Type B pancreatic cell (in vitro differentiated cells): ENCODE data around the gene IDH3G. TPM values are rescaled to one million over a fixed set of nuclear protein-coding genes. Genes with fewer than 3 reads are reported as not detected.

Source experiments
- DNase-seq: peaks from one replicate; pipeline ENCODE4 v3.0.0; 2021; ENCODE audit warnings: mixed read lengths; ENCODE audit not compliant: unreplicated experiment; ENCODE audit errors: extremely low spot score
- H3K27ac Mint-ChIP-seq: 2 replicates; pipeline ENCODE4 v1.8.0; 2021; ENCODE audit warnings: mild to moderate bottlenecking, mixed read lengths
- H3K27me3 Mint-ChIP-seq: 2 replicates; pipeline ENCODE4 v1.8.0; 2021; ENCODE audit warnings: mixed read lengths
- H3K36me3 Mint-ChIP-seq: 2 replicates; pipeline ENCODE4 v1.8.0; 2021; ENCODE audit warnings: mixed read lengths
- H3K4me1 Mint-ChIP-seq: one replicate; pipeline ENCODE4 v1.8.0; 2021; ENCODE audit warnings: mixed read lengths; ENCODE audit not compliant: unreplicated experiment
- H3K4me3 Mint-ChIP-seq: 2 replicates; pipeline ENCODE4 v1.8.0; 2021; ENCODE audit warnings: mild to moderate bottlenecking, mixed read lengths
- H3K9me3 Mint-ChIP-seq: 2 replicates; pipeline ENCODE4 v1.8.0; 2021; ENCODE audit warnings: mixed read lengths
- total RNA-seq: library from RNA; stranded (reverse); gene quantifications from 2 replicates; pipeline ENCODE4 v1.2.1, GENCODE V29; 2021; ENCODE audit warnings: low replicate concordance
- TF ChIP-seq, protein P1 (sequence below): fragments of 200-600 bp; sonication (generic); conservative IDR thresholded peaks from 2 replicates; pipeline ENCODE4 v1.5.0; 2021; ENCODE audit warnings: antibody characterized with exemption, mild to moderate bottlenecking

IDH3G gene
- total RNA-seq, 1 donor from 2014 or later: 50.0 TPM

DNA sequence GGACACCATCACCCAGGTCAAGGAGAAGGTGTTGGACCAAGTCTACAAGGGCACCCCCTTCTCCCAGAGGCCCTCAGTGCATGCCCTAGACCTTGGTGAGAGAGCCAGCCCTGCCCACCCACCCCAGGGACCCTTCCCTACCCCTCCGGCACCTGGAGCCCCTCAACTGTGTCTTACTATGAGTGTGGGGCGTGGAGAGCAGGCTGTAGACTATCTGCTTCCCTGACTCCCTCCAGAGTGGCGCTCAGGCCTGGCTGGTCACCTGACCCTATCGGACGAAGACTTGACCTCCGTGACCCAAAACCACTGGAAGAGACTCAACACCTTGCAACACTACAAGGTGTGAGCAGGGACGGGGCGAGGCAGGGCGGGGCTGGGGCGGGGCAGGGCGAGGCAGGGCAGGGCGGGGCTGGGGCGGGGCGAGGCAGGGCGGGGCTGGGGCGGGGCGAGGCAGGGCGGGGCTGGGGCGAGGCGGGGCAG is 18.0 kb downstream of the IDH3G start:
- no peak for DNase-seq
- TF ChIP-seq, protein P1, sequence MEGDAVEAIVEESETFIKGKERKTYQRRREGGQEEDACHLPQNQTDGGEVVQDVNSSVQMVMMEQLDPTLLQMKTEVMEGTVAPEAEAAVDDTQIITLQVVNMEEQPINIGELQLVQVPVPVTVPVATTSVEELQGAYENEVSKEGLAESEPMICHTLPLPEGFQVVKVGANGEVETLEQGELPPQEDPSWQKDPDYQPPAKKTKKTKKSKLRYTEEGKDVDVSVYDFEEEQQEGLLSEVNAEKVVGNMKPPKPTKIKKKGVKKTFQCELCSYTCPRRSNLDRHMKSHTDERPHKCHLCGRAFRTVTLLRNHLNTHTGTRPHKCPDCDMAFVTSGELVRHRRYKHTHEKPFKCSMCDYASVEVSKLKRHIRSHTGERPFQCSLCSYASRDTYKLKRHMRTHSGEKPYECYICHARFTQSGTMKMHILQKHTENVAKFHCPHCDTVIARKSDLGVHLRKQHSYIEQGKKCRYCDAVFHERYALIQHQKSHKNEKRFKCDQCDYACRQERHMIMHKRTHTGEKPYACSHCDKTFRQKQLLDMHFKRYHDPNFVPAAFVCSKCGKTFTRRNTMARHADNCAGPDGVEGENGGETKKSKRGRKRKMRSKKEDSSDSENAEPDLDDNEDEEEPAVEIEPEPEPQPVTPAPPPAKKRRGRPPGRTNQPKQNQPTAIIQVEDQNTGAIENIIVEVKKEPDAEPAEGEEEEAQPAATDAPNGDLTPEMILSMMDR: no peak
- Mint-ChIP-seq H3K4me3 (no peak overlapping the region), H3K36me3 (no peaks in the 10 kb centered on the region), H3K27me3 (no peaks in the 10 kb centered on the region), H3K4me1 (no peaks in the 10 kb centered on the region), H3K9me3 (no peaks in the 10 kb centered on the region), H3K27ac (no peak overlapping the region)

DNA sequence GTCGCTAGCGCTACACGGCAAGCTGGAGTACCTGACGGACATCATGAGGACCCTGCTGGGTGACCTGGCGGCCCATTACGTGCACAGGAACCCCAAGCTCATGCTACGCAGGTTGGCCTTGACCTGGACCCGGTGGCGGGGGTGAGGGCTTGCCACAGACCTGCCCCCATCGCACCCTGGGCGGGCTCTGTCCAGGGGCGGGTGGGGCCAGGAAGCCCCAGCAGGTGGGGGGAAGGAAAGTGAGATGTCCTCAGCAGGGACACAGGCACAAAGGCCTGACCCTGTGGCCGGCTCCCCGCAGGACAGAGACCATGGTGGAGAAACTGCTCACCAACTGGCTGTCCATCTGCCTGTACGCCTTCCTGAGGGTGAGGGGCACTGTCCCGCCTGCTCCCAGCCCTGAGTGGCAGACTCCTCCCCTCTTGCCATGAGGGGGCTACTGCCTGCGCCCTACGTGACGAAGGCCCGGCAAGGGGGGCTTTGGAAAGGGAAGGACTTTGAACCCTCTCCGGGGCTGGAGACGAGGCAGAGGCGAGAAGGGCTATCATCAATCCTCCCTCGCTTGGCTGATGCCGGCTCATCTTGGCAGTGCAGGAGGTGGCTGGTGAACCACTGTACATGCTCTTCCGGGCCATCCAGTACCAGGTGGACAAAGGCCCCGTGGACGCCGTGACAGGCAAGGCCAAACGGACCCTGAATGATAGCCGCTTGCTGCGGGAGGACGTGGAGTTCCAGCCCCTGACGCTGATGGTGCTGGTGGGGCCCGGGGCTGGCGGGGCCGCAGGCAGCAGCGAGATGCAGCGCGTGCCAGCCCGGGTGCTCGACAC is 18.7 kb downstream of the IDH3G start:
- Mint-ChIP-seq H3K36me3 (no peaks in the 10 kb centered on the region), H3K4me1 (no peaks in the 10 kb centered on the region), H3K9me3 (no peaks in the 10 kb centered on the region), H3K27me3 (no peaks in the 10 kb centered on the region), H3K4me3 (no peak overlapping the region), H3K27ac (no peak overlapping the region)
- TF ChIP-seq, protein P1: no peak
- DNase-seq: no peak

DNA sequence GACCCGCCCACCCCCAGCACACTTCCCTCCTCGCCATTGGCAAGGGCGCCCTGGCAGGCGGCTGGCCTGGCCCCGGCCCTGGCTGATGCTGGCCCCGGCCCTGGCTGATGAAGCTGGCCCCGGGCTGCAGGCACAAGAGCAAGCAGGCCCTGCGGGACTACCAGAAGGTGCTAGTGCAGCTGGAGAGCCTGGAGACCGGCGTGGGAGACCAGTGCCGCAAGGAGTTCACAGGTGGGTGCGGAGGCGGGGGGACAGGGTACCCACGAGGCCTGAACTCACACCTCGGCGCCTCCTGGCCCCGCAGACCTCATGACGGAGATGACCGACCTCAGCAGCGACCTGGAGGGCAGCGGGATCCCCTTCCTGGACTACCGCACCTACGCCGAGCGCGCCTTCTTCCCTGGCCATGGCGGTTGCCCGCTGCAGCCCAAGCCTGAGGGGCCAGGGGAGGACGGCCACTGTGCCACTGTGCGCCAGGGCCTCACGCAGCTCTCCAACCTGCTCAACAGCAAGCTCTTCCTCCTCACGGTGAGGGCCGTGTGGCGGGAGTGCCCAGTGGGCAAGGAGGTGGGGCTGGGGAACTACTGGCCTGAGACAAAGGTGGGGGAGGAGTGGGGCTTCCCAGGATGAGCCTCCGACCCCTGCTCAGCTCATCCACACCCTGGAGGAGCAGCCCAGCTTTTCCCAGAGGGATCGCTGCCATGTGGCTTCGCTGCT is 19.4 kb downstream of the IDH3G start:
- H3K27me3 Mint-ChIP-seq: no peaks in the 10 kb centered on the region
- DNase-seq: no peak
- H3K9me3 Mint-ChIP-seq: no peaks in the 10 kb centered on the region
- H3K27ac Mint-ChIP-seq: no peak overlapping the region
- no peaks in the 10 kb centered on the region for H3K4me1 Mint-ChIP-seq
- no peaks in the 10 kb centered on the region for H3K36me3 Mint-ChIP-seq
- TF ChIP-seq, protein P1: no peak
- H3K4me3 Mint-ChIP-seq: no peak overlapping the region

DNA sequence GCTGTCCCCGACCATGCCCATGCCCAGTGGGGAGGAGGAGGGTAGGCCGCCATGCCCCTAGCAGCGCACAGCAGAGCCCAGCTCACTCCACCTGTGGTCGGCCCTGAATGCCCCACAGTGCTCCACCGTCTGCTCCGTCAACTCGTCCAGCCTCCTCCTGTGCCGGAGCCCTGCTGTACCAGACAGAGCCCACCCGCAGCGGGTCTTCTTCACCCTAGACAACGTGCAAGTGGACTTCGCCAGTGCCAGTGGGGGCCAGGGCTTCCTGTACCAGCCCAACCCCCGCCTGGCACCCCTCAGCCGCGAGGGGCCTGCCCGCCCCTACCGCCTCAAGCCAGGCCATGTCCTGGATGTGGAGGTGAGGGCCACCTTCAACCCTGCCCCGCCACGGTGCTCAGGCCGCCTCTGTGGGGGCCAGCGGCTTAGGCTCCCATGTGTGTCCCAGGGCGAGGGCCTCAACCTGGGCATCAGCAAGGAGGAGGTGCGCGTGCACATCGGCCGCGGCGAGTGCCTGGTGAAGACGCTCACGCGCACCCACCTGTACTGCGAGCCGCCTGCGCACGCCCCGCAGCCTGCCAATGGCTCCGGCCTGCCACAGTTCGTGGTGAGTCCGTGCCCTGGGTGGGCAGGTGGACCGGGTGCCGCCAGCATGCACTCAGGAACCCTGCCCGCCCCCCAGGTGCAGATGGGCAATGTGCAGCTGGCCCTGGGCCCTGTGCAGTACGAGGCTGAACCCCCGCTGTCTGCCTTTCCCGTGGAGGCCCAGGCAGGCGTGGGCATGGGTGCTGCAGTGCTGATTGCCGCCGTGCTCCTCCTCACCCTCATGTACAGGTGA is 20.2 kb downstream of the IDH3G start:
- Mint-ChIP-seq H3K27ac (no peak overlapping the region), H3K36me3 (no peaks in the 10 kb centered on the region), H3K4me1 (no peaks in the 10 kb centered on the region), H3K4me3 (no peak overlapping the region), H3K9me3 (no peaks in the 10 kb centered on the region), H3K27me3 (no peaks in the 10 kb centered on the region)
- TF ChIP-seq, protein P1: no peak
- no peak for DNase-seq

DNA sequence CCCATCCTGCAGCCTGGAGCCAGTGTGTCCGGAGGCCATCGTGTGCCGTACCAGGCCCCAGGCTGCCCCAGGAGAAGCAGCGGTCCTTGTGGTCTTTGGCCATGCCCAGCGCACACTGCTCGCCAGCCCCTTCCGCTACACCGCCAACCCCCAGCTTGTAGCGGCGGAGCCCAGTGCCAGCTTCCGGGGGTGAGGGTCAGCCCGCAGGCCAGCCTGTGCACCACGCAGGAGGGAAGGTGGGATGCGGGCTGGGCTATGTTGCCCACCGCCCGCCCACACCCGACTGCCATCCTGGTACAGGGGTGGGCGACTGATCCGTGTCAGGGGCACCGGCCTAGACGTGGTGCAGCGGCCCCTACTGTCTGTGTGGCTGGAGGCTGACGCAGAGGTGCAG is 21.0 kb downstream of the IDH3G start:
- no peaks in the 10 kb centered on the region for H3K27me3 Mint-ChIP-seq
- TF ChIP-seq, protein P1: no peak

More for the DNA sequence above, 21.0 kb downstream of the IDH3G start:
- no peak for DNase-seq
- Mint-ChIP-seq H3K4me1 (no peaks in the 10 kb centered on the region), H3K9me3 (no peaks in the 10 kb centered on the region), H3K27ac (no peak overlapping the region), H3K4me3 (no peak overlapping the region), H3K36me3 (no peaks in the 10 kb centered on the region)
